GM12891 (cell line): ENCODE data around the gene CIB4.

ENCODE experiments used
- POLR2A ChIP-seq: IDR thresholded peaks from 2 replicates; pipeline ENCODE4 v1.6.1; 2011; ENCODE audit warnings: low read depth, low read length, control low read depth
- POLR2AphosphoS5 ChIP-seq: IDR thresholded peaks from 2 replicates; pipeline ENCODE4 v1.6.1; 2011; ENCODE audit warnings: low read depth, low read length, control low read depth
- TAF1 ChIP-seq: IDR thresholded peaks from 2 replicates; pipeline ENCODE4 v1.6.1; 2011; ENCODE audit warnings: low read depth, low read length, control low read depth

DNA sequence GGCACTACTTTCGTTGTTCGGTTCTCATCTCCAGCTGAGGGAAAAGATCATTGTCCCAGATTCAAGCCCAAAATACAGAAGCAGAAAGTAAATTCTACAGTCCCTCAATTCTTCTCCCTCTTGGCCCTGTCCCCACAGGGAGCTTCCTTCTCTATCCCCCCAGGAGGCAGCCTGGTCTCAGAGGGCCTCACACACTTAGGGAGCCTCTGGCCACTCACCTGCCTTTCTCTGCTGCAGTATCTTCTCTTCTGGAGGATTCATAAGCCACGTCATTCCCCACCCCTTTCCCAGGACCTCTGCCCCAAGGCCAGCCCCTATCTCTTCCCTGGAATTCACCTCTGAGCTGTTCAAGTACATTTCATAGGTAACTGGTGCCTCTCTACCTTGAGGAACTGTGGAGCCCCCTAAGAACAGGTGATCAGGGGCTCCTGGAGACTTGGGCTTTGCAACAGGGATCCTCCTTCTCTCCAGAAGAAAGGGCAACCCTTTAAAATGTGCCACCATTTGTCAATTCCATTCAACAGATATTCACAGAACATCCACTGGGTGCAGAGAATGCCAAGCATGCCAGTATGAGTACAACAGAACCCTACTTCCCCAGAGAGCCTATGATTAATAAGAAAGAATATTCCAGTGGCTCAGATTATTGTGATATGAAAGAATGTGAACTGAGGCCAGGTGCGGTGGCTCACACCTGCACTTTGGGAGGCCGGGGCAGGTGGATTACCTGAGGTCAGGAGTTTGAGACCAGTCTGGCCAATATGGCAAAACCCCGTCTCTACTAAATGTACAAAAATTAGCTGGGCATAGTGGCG is 72.9 kb downstream of the CIB4 start:
- TF ChIP-seq POLR2AphosphoS5: no peak
- no peak for TF ChIP-seq POLR2A
- TF ChIP-seq TAF1: no peak
